T-cell (primary cell): Measurements from ENCODE around the gene PFAS. TPM values are rescaled to one million over a fixed set of nuclear protein-coding genes. Genes with fewer than 3 reads are reported as not detected.

Source experiments
- ATAC-seq, 4 experiments: fragments of 200-7000 bp in 3 of 4; fragments of 150-1000 bp in 1 of 4; cut with Tn5 transposase; replicated peaks in 1 of 4; 1 replicate in 3 of 4; 2 replicates in 1 of 4; pipeline ENCODE4 v1.10.0; 2021; ENCODE audit warnings: moderate library complexity in 3 of 4, mild to moderate bottlenecking in 2 of 4, moderate number of reproducible peaks in 1 of 4
- CTCF ChIA-PET, 2 donors: fragments of 300-600 bp; sonication (Branson Sonifier 250); formaldehyde crosslinking; loops; one replicate each; lab custom pipeline; 2022; ENCODE audit warnings: antibody characterized with exemption in 2 of 2; lab: Charles Lee
- POLR2A ChIA-PET, 2 donors: fragments of 300-600 bp; sonication (Branson Sonifier 250); formaldehyde crosslinking; loops; one replicate each; lab custom pipeline; 2022; ENCODE audit warnings: antibody characterized with exemption in 2 of 2; lab: Charles Lee
- DNase-seq, 35 experiments: peaks; one replicate each; pipeline versions ENCODE4 v3.0.0 to v3.0.0-alpha.2; 2013 to 2023
- H3K27ac ChIP-seq: one replicate; pipeline ENCODE4 v1.5.1; 2013; ENCODE audit warnings: low read length
- H3K27me3 ChIP-seq, 2 experiments: replicated peaks in 1 of 2; 1 replicate in 1 of 2; 2 replicates in 1 of 2; pipeline versions ENCODE4 v1.6.1 to v1.7.0; 2013; ENCODE audit warnings: low read length in 1 of 2, mixed read lengths in 1 of 2; ENCODE audit not compliant: control insufficient read depth in 2 of 2, insufficient read depth in 2 of 2; ENCODE audit errors: extremely low read depth in 1 of 2
- H3K36me3 ChIP-seq, 2 donors: 1 replicate in 1 of 2; 2 replicates in 1 of 2; pipeline versions ENCODE4 v1.6.1 to v1.7.0; 2013; ENCODE audit warnings: low read length in 1 of 2; ENCODE audit not compliant: control insufficient read depth in 2 of 2, insufficient read depth in 1 of 2; ENCODE audit errors: extremely low read depth in 1 of 2
- H3K4me1 ChIP-seq, 2 experiments: 1 replicate in 1 of 2; 2 replicates in 1 of 2; pipeline versions ENCODE4 v1.6.1 to v1.7.0; 2013; ENCODE audit warnings: low read length in 2 of 2, mixed read lengths in 1 of 2; ENCODE audit not compliant: insufficient read depth in 2 of 2, control insufficient read depth in 1 of 2; ENCODE audit errors: extremely low read depth in 1 of 2
- H3K4me3 ChIP-seq, 2 donors: 1 replicate in 1 of 2; 2 replicates in 1 of 2; pipeline versions ENCODE4 v1.5.1 to v1.7.0; 2013; ENCODE audit warnings: mild to moderate bottlenecking in 2 of 2, low read length in 1 of 2, moderate library complexity in 1 of 2; ENCODE audit not compliant: control insufficient read depth in 1 of 2; ENCODE audit errors: extremely low read depth in 1 of 2
- H3K9me3 ChIP-seq: 2 replicates; pipeline ENCODE4 v1.7.0; 2013
- H3K27ac Mint-ChIP-seq, 2 donors: one replicate each; pipeline ENCODE4 v1.8.0; 2020 to 2021; ENCODE audit warnings: mild to moderate bottlenecking in 2 of 2, mixed read lengths in 2 of 2
- H3K27me3 Mint-ChIP-seq, 2 donors: one replicate each; pipeline ENCODE4 v1.8.0; 2021 to 2022; ENCODE audit warnings: mixed read lengths in 2 of 2
- H3K36me3 Mint-ChIP-seq: one replicate; pipeline ENCODE4 v1.8.0; 2021; ENCODE audit warnings: mixed read lengths
- H3K4me1 Mint-ChIP-seq, 3 donors: one replicate each; pipeline ENCODE4 v1.8.0; 2020 to 2022; ENCODE audit warnings: mixed read lengths in 3 of 3, mild to moderate bottlenecking in 1 of 3
- H3K4me3 Mint-ChIP-seq, 3 donors: one replicate each; pipeline ENCODE4 v1.8.0; 2020 to 2022; ENCODE audit warnings: mild to moderate bottlenecking in 3 of 3, mixed read lengths in 3 of 3, moderate library complexity in 3 of 3
- H3K9me3 Mint-ChIP-seq, 3 donors: one replicate each; pipeline ENCODE4 v1.8.0; 2020 to 2022; ENCODE audit warnings: mixed read lengths in 3 of 3
- WGBS: methylation state at CpG from one replicate; pipeline ENCODE4 v1.1.5; 2013; ENCODE audit warnings: missing lambda C conversion rate; ENCODE audit not compliant: insufficient coverage; 5-methylcytosine and 5-hydroxymethylcytosine counted together
- total RNA-seq, 35 experiments: library from RNA in 6 of 35; stranded (reverse) in 6 of 35; fragments of 120-200 nt in 1 of 35; gene quantifications; one replicate each; pipeline versions ENCODE4 v1.2.1 to v1.2.4 and lab custom pipeline; 2013 to 2026

Gene PFAS
- total RNA-seq, 5 donors from 2014 or later (not counting 1 experiment from before 2014, with no cell fraction given), result 31.5 to 52.4 (median 37.8) TPM

- Mint-ChIP-seq H3K4me3 (no peak overlapping the region), H3K27me3 (no peaks in the 10 kb centered on the region), H3K4me1 (peaks cover 26 to 43% (median 29%) of the 10 kb centered on the region in 3 donors), H3K36me3 (peaks cover 53% of the 10 kb centered on the region), H3K27ac (no peak overlapping the region), H3K9me3 (no peaks in the 10 kb centered on the region)
- 100% methylated on average over 4 of the region's 7 CpGs for WGBS
- Histone ChIP-seq H3K4me3 (no peak overlapping the region), H3K9me3 (no peaks in the 10 kb centered on the region), H3K27me3 (no peaks in the 10 kb centered on the region), H3K36me3 (peaks cover 17 to 93% of the 10 kb centered on the region in 2 donors), H3K4me1 (peaks cover 0 to 2% of the 10 kb centered on the region in 2 experiments), H3K27ac (no peak overlapping the region)
- POLR2A ChIA-PET, result interaction anchor here (0.5 to 0.6 kb wide), 3 partner anchors 11 to 139 kb away, joined by 3 to 4 read pairs (median 3); partner anchors contain the start of gene CTC1 (in 1 of the 2)
- CTCF ChIA-PET, result interaction anchor here (0.6 to 0.7 kb wide), 3 partner anchors 13 to 45 kb away, joined by 3 read pairs; no protein-coding TSS in a partner anchor
- DNase-seq, result no peak
- no peak for ATAC-seq
These were observed 11.9 kb upstream of the PFAS start for GRCh38 chr17:8237175-8237574.

GRCh38 chr17:8237886-8238285, 11.2 kb upstream of the PFAS start:
- ATAC-seq, result no peak

GRCh38 chr17:8243827-8244226, 5.3 kb upstream of the PFAS start:
- ChIA-PET POLR2A (interaction anchor here in 1 of 2 donors (0.7 kb wide), 1 partner anchor 20 kb away, joined by 3 read pairs; no protein-coding TSS in a partner anchor), CTCF (interaction anchor here (0.6 to 1.4 kb wide), 4 partner anchors 17 to 137 kb away, joined by 3 to 6 read pairs (median 4); no protein-coding TSS in a partner anchor)
- ATAC-seq (no peak), DNase-seq (peak in 8 of 35 experiments; percentile 7 to 42 (median 18))
- Histone ChIP-seq H3K4me1 (peaks cover 19 to 50% of the 10 kb centered on the region in 2 experiments), H3K9me3 (no peaks in the 10 kb centered on the region), H3K27me3 (no peaks in the 10 kb centered on the region), H3K36me3 (peaks cover 4 to 45% of the 10 kb centered on the region in 2 donors), H3K27ac (peak overlapping the region; percentile 18), H3K4me3 (no peak overlapping the region)
- H3K27me3 Mint-ChIP-seq, result no peaks in the 10 kb centered on the region
- H3K36me3 Mint-ChIP-seq, result peaks cover 26% of the 10 kb centered on the region
- peak overlapping the region; percentile 75 to 82 for H3K27ac Mint-ChIP-seq
- no CpG with 5 or more reads among the region's 5 CpGs for WGBS
- peak overlapping the region; percentile 17 to 100 (median 45) for H3K4me3 Mint-ChIP-seq
- peaks cover 50 to 63% (median 52%) of the 10 kb centered on the region in 3 donors for H3K4me1 Mint-ChIP-seq
- H3K9me3 Mint-ChIP-seq, result no peaks in the 10 kb centered on the region

More at GRCh38 chr17:8237886-8238285, 11.2 kb upstream of the PFAS start:
- H3K36me3 ChIP-seq, result peaks cover 14 to 91% of the 10 kb centered on the region in 2 donors
- H3K4me3 ChIP-seq, result no peak overlapping the region
- no peaks in the 10 kb centered on the region for H3K9me3 ChIP-seq
- ChIA-PET POLR2A (interaction anchor here (0.5 to 0.7 kb wide), 3 partner anchors 10 to 477 kb away, joined by 3 to 4 read pairs (median 4); partner anchors contain the start of gene CTC1 (in 1 of the 2)), CTCF (no interaction called here)
- H3K27me3 ChIP-seq, result no peaks in the 10 kb centered on the region
- no peak overlapping the region for H3K27ac ChIP-seq
- no peak overlapping the region for H3K4me3 Mint-ChIP-seq
- DNase-seq, result no peak
- peak overlapping the region; percentile 13 to 71 for H3K27ac Mint-ChIP-seq
- H3K27me3 Mint-ChIP-seq, result no peaks in the 10 kb centered on the region
- peaks cover 30 to 46% (median 34%) of the 10 kb centered on the region in 3 donors for H3K4me1 Mint-ChIP-seq
- H3K4me1 ChIP-seq, result peaks cover 0 to 5% of the 10 kb centered on the region in 2 experiments
- peaks cover 52% of the 10 kb centered on the region for H3K36me3 Mint-ChIP-seq
- no peaks in the 10 kb centered on the region for H3K9me3 Mint-ChIP-seq
- WGBS, result 100% methylated on average over 2 of the region's 4 CpGs

- Histone ChIP-seq H3K9me3 (no peaks in the 10 kb centered on the region), H3K4me1 (peaks cover 24 to 58% of the 10 kb centered on the region in 2 experiments), H3K27me3 (no peaks in the 10 kb centered on the region), H3K27ac (peak overlapping the region; percentile 29), H3K36me3 (peaks cover 2 to 37% of the 10 kb centered on the region in 2 donors), H3K4me3 (no peak overlapping the region)
- ChIA-PET POLR2A (interaction anchor here in 1 of 2 donors (0.6 to 1.0 kb wide), 2 partner anchors 21 to 53 kb away, joined by 4 to 5 read pairs; no protein-coding TSS in a partner anchor), CTCF (interaction anchor here (1.0 to 1.4 kb wide), 2 partner anchors 56 kb away, joined by 3 to 4 read pairs; no protein-coding TSS in a partner anchor)
- Mint-ChIP-seq H3K9me3 (no peaks in the 10 kb centered on the region), H3K27me3 (no peaks in the 10 kb centered on the region), H3K4me3 (peak overlapping the region in 2 of 3 donors; percentile 31 to 100), H3K27ac (peak overlapping the region; percentile 34 to 95), H3K36me3 (peaks cover 24% of the 10 kb centered on the region), H3K4me1 (peaks cover 54 to 73% (median 57%) of the 10 kb centered on the region in 3 donors)
- DNase-seq (no peak), ATAC-seq (no peak)
- 100% methylated on average over 1 of the region's 8 CpGs for WGBS
These were observed 4.3 kb upstream of the PFAS start for GRCh38 chr17:8244768-8245167.

- no peak for DNase-seq
- ATAC-seq, result no peak
- Histone ChIP-seq H3K27ac (peak overlapping the region; percentile 99), H3K4me3 (peak overlapping the region; percentile 81 to 91), H3K9me3 (no peaks in the 10 kb centered on the region), H3K27me3 (no peaks in the 10 kb centered on the region), H3K36me3 (peaks cover 0 to 15% of the 10 kb centered on the region in 2 donors), H3K4me1 (peaks cover 20 to 39% of the 10 kb centered on the region in 2 experiments)
- POLR2A ChIA-PET, result interaction anchor here (0.6 to 2.6 kb wide), 6 partner anchors 24 to 425 kb away, joined by 3 to 14 read pairs (median 4); partner anchors contain the start of genes BORCS6 (in 1 of the 2) and RANGRF (in 1 of the 2)
- Mint-ChIP-seq H3K27me3 (no peaks in the 10 kb centered on the region), H3K36me3 (peaks cover 14% of the 10 kb centered on the region), H3K9me3 (no peaks in the 10 kb centered on the region), H3K27ac (peak overlapping the region; percentile 97 to 98), H3K4me1 (peaks cover 40 to 54% (median 40%) of the 10 kb centered on the region in 3 donors), H3K4me3 (peak overlapping the region; percentile 99 to 100 (median 99))
- CTCF ChIA-PET, result interaction anchor here (0.6 to 3.0 kb wide), 4 partner anchors 13 to 175 kb away, joined by 3 to 17 read pairs (median 3); partner anchors contain the start of gene SLC25A35 (in 1 of the 2)
- WGBS, result 39% methylated on average over 5 of the region's 10 CpGs
These were observed 772 bp downstream of the PFAS start for GRCh38 chr17:8249621-8250500.
